Activated T-cell treated with anti-CD3 and anti-CD28 coated beads for 1 hour (primary cell): ENCODE measurements around the gene CCDC78.

Source experiments
- DNase-seq: peaks from one replicate; pipeline ENCODE4 v3.0.0-alpha.2; 2020; ENCODE audit warnings: low read depth

CCDC78 gene

DNA sequence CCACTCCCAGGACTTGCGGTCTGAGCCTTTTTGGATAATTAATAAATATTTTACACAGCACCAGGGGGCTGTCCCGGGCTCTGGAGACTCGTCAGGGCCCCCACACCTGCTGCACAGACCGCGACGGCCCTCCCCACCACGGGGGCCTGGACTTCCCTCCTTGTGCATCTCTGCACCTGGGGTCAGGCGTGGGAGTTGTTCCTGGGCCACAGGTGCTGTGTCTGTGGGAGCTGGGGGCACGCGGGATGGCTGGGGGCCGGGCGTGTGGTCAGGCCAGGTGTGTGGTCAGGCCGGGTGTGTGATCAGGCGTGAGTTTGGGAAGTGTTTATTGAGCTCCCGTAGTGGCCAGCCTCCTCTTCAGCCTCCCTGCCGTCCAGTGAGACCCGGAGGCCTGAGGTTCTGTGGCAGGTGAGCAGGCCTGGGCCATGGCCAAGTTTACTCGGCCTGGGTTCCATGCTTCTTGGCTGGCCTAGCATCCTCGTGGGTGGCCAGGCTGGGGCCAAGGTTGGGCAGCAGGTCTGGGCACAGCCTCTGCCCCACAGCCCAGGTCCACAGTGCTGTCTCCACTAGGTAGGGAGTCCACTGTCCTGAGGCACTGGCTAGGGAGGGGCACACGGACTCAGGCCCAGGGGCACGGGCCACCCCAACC lies 47.9 kb downstream of the CCDC78 start:
- DNase-seq: no peak

DNA sequence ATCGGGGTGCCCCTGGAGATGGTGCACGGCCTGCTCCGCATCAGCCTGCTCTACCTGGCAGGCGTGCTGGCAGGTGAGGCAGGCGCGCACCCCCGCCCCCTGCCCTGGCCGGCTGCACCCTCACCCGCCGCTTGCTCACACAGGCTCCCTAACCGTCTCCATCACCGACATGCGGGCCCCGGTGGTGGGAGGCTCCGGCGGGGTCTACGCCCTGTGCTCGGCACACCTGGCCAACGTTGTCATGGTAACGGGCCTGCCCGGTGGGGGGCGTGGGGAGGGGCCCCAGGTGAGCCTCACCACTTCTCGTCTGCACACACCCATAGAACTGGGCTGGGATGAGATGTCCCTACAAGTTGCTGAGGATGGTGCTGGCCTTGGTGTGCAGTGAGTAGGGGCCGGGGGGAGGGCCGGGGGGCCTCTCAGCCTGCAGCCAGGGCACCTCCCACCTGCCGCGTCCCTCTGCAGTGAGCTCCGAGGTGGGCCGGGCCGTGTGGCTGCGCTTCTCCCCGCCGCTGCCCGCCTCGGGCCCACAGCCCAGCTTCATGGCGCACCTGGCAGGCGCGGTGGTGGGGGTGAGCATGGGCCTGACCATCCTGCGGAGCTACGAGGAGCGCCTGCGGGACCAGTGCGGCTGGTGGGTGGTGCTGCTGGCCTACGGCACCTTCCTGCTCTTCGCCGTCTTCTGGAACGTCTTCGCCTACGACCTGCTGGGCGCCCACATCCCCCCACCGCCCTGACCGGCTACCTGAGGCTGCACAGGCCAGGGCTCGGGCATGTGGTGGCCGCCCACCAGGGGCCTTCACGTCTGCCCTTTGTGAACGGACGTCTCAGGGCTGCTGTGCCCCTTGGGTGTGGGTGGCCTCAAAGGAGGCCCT lies 48.7 kb downstream of the CCDC78 start:
- no peak for DNase-seq

DNA sequence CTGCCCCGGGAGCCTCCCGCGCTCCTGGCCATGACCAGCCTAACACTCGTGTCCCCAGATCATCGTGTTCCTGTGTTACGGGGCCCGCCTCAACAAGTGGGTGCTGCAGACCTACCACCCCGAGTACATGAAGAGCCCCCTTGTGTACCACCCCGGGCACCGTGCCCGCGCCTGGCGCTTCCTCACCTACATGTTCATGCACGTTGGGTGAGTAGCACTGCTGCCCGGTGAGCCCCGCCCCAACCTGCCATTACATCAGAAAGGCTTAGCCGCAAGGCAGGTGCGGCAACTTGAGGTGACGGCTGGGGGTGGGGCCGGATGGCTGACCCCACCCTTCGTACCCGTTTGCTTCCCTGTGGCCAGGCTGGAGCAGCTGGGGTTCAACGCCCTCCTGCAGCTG lies 49.3 kb downstream of the CCDC78 start:
- no peak for DNase-seq

DNA sequence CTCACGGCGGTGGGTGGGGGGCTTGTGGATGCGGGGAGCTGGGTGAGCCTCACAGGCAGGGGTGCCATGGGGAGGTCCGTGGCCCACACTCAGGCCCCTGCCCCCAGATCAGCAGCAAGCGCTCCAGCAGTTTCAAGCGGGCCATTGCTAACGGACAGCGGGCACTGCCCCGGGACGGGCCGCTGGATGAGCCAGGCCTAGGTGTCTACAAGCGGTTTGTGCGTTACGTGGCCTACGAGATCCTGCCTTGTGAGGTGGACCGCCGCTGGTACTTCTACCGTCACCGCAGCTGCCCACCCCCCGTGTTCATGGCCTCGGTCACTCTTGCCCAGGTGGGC lies 49.7 kb downstream of the CCDC78 start:
- DNase-seq: no peak

DNA sequence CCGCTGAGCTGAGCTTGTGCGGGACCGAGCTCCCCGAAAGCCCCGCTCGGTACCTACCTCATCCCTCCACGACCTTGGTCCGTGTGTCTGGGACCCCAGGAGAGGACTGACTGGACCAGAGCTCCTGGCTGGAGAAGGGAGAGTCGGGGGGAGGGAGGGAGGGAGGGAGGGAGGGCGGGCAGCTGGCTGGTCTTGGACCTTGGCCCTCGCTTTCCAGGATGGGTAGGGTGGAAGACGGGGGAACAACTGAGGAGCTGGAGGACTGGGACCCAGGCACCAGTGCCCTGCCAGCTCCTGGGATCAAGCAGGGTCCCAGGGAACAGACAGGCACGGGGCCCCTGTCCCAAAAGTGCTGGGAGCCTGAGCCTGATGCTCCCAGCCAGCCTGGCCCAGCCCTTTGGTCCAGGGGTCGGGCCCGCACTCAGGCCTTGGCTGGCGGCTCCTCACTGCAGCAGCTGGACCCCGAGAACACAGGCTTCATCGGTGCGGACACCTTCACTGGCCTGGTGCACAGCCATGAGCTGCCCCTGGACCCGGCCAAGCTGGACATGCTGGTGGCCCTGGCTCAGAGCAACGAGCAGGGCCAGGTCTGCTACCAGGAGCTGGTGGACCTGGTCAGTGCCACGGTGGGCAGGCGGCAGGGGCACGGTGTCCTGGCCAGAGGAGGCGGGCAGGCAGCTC lies 50.2 kb downstream of the CCDC78 start:
- no peak for DNase-seq

DNA sequence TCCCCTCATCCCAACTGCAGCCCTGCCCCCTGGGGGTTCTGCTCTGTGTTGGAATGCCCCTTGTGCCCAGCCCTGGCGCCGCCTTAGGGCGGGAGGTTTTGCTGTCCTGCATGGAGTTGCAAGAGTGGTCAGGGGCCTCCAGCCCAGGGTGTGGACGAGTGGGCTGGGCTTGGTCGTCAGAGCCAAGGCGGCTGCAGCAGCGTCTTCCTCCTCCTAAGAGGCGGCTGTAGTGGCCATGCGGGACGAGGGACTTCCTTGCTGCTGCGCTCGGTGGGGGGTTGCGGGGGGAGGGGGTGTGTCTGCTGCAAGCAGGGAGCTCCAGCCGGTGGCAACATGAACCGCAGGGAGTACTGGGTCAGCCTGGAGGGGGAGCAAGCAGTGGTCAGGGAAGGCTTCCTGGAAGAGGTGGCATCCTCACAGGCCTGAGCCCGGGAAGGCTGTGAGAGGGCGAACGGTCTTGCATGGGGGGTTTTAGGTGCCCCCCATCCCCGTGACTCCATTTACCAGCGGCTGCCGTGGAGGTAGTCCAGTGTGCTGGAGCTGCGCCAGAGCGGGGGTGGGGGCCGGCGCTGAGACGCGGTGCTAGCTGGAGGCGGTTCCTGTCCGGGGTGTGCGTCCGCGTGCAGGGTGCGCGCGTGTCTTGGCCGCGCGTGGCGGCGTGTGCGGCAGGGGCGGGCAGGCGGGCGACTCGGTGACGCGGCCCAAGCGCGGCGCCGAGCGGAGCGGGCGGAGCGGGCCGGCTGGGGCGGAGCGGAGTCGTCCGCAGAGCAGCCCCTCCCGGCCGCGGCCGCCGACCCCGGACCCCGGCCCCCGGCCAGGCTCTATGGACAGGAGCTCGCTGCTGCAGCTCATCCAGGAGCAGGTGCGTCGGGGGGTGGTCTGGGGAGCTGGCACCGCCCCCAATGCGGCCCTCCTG lies 51.0 kb downstream of the CCDC78 start, which contains the start of gene RHBDL1:
RHBDL1 (plus strand) TSS at position 704 of the 916 bp plus-strand sequence; CDS start at position 824, 120 bp downstream.
- no peak for DNase-seq

DNA sequence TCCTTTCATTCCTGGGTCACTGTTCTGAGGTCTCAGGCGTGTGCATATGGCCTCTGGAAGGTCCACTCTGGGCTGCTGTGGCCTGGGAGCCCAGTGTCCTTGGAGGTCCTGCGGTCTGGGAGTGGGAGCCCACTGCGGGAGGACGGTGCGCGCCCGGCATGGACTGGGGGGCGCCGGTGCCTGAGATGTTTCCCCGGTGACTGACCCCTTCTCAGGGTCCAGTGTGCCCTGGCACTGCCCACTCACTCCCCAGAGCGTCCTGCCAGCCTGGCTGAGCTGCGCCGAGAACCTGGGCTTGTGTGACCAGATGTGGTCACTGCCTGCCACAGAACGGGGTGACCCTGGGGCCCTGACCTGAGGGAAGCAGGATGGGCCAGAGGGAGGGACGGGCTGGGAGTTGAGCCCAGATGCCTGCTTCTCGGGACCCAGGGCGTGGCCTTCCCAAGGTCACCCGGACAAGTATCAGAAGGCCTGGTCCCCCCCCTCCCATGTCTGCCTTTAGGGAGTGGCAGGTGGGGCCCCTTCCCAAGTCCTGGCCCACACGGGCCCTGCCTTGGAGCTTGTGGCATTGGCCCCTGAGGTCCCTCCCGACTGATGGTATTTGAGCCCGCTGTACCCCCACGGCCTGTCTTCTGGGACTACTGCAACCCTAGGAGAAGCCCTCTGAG lies 51.9 kb downstream of the CCDC78 start:
- DNase-seq: no peak

DNA sequence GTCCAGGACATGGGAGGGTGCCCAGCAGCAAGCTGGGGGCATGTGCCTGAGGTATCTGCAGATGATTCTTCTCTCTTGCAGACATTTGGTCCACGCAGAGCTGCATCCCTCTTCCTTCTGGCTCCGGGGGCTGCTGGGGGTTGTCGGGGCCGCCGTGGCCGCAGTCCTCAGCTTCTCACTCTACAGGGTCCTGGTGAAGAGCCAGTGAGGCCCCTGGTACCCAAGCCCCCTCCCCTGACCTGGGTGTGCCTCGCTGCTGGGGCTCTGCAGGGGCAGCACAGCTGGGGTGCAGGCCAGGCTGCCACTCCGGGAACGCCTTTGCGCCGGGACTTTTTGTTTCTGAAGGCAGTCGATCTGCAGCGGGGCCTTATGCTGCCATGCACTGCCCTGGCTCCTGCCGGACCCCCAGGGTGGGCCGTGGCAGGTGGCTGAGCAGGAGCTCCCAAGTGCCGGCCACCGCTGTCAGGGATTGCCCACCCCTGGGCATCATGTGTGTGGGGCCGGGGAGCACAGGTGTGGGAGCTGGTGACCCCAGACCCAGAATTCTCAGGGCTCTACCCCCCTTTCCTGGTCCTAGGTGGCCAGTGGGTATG lies 52.7 kb downstream of the CCDC78 start:
- no peak for DNase-seq

DNA sequence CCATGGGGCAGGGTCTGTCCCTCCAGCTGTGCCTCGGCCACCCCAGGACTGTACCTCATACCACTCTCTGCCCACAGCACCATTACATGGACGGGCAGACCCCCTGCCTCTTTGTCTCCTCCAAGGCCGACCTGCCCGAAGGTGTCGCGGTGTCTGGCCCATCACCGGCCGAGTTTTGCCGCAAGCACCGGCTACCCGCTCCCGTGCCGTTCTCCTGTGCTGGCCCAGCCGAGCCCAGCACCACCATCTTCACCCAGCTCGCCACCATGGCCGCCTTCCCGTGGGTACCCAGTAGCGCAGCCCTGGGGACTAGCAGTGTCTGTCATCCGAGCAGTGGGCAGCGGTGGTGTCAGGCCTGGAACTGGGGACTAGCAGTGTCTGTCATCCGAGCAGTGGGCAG lies 53.4 kb downstream of the CCDC78 start:
- no peak for DNase-seq
